GM23248 (cell line): ENCODE data around the gene RNF180.

Experiments used
- EZH2 ChIP-seq: fragments of 200-600 bp; sonication (generic); IDR thresholded peaks from 2 replicates; pipeline ENCODE4 v1.6.1; 2018; ENCODE audit warnings: antibody characterized with exemption, mild to moderate bottlenecking; ENCODE audit not compliant: insufficient read depth, poor library complexity, severe bottlenecking
- EZH2phosphoT487 ChIP-seq: fragments of 200-600 bp; sonication (generic); IDR thresholded peaks from 2 replicates; pipeline ENCODE4 v1.6.1; 2018; ENCODE audit warnings: antibody characterized with exemption, moderate library complexity, mild to moderate bottlenecking, low read depth; ENCODE audit not compliant: insufficient read depth

DNA sequence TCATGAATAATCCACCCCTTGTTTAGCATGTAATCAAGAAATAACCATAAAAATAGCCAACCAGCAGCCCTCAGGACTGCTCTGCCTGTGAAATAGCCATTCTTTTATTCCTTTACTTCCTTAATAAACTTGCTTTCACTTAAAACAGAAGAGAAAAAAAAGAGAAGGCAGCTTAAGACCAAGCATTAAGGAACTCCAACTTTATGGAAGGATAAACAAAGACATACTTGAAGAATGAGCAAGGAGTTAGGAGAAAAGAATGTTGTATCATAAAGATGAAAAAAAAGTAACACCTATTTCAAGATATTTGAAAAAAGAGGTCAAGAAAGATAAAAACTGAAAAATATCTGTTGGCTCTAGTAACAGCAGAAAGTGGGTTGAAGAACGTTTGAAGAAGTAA lies 107.6 kb downstream of the RNF180 start:
- TF ChIP-seq EZH2 = no peak
- TF ChIP-seq EZH2phosphoT487 = no peak
